Esophagus squamous epithelium (tissue), 5 donors: Measurements from ENCODE around the gene PHKA2. TPM values are rescaled to one million over a fixed set of nuclear protein-coding genes. Genes with fewer than 3 reads are reported as not detected.

ENCODE experiments used
- DNase-seq: peaks from one replicate; lab custom pipeline; 2025; lab: John Stamatoyannopoulos, UW
- H3K27ac ChIP-seq, 4 donors: fragments of 200-600 bp; sonication (generic); one replicate each; pipeline ENCODE4 v1.5.1; 2016 to 2019; ENCODE audit warnings: mild to moderate bottlenecking in 1 of 4
- H3K27me3 ChIP-seq, 4 donors: fragments of 200-600 bp; sonication (generic); 1 replicate in 3 of 4; 2 replicates in 1 of 4; pipeline versions ENCODE4 v1.5.1 to v1.6.0; 2017 to 2021; ENCODE audit warnings: antibody characterized with exemption in 1 of 4
- H3K36me3 ChIP-seq, 3 donors: fragments of 200-600 bp; sonication (generic); one replicate each; pipeline ENCODE4 v1.5.1; 2016 to 2019
- H3K4me1 ChIP-seq, 3 donors: fragments of 200-600 bp; sonication (generic); one replicate each; pipeline ENCODE4 v1.5.1; 2017 to 2019
- H3K4me3 ChIP-seq, 4 donors: fragments of 200-600 bp; sonication (generic); 1 replicate in 3 of 4; 2 replicates in 1 of 4; pipeline ENCODE4 v1.5.1; 2016 to 2019; ENCODE audit warnings: mild to moderate bottlenecking in 2 of 4, moderate library complexity in 1 of 4
- H3K9me3 ChIP-seq, 3 donors: fragments of 200-600 bp; sonication (generic); one replicate each; pipeline ENCODE4 v1.5.1; 2016 to 2019
- POLR2A ChIP-seq, 4 donors: fragments of 450-650 bp; IDR thresholded peaks; one replicate each; pipeline ENCODE4 v1.6.1; 2017; ENCODE audit warnings: antibody characterized with exemption in 4 of 4, mild to moderate bottlenecking in 4 of 4, moderate library complexity in 3 of 4
- WGBS, 2 donors: methylation state at CpG; one replicate each; pipeline ENCODE4 v1.1.5; 2018; 5-methylcytosine and 5-hydroxymethylcytosine counted together
- intact Hi-C: fragments of 100-400 bp; cut with DNase I; formaldehyde crosslinking; loops from one replicate; pipeline ENCODE4 v1.15.0; 2022
- total RNA-seq, 4 donors: library from RNA; depleted of rRNA; stranded (reverse); fragments of >200 nt; gene quantifications; one replicate each; pipeline ENCODE4 v1.1.0, GENCODE V29; 2016
- TF ChIP-seq, protein P1 (sequence below), 6 experiments: fragments of 450-650 bp in 4 of 6; fragments of 200-600 bp in 2 of 6; sonication (generic) in 2 of 6; IDR thresholded peaks; one replicate each; pipeline ENCODE4 v1.5.1; 2016 to 2019; ENCODE audit warnings: antibody characterized with exemption in 6 of 6, mild to moderate bottlenecking in 4 of 6, moderate library complexity in 4 of 6
- donor health status: DM: yes; HTN: yes; CAD: no.

The PHKA2 gene
- total RNA-seq, 4 donors from 2014 or later = 10.1 to 21.2 (median 13.5) TPM

DNA sequence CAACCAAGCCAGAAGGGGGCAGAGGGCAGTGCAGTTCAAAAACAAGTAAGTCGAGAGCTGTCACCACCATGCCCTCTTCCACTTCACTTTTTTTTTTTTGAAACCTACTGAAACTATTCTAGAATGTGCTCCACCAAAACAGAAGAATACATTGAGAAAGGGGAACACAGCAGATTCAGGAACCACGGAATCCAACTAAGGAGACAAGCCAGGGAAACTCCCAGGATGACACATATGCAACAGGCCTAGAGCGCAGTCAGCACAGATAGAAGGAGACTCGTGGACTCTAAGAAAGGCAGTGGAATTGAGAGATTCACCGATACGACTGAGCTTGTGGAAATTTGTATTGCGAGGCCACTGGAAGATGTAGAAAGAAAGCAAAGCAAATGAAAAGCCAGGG is 66.1 kb downstream of the PHKA2 start:
- TF ChIP-seq POLR2A (IDR thresholded peaks at IDR 0.05) = no peak
- TF ChIP-seq, protein P1, sequence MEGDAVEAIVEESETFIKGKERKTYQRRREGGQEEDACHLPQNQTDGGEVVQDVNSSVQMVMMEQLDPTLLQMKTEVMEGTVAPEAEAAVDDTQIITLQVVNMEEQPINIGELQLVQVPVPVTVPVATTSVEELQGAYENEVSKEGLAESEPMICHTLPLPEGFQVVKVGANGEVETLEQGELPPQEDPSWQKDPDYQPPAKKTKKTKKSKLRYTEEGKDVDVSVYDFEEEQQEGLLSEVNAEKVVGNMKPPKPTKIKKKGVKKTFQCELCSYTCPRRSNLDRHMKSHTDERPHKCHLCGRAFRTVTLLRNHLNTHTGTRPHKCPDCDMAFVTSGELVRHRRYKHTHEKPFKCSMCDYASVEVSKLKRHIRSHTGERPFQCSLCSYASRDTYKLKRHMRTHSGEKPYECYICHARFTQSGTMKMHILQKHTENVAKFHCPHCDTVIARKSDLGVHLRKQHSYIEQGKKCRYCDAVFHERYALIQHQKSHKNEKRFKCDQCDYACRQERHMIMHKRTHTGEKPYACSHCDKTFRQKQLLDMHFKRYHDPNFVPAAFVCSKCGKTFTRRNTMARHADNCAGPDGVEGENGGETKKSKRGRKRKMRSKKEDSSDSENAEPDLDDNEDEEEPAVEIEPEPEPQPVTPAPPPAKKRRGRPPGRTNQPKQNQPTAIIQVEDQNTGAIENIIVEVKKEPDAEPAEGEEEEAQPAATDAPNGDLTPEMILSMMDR (IDR thresholded peaks at IDR 0.05) = no peak
- H3K27ac ChIP-seq = no peak overlapping the region
- H3K4me3 ChIP-seq = no peak overlapping the region
- H3K4me1 ChIP-seq = no peaks in the 10 kb centered on the region
- H3K27me3 ChIP-seq = no peaks in the 10 kb centered on the region
- WGBS, 2 donors = 85 to 94% methylated on average over 7 of the region's 7 CpGs
- intact Hi-C loops = no loop called here
- DNase-seq = no peak
- peaks cover 0 to 53% (median 0%) of the 10 kb centered on the region in 3 donors for H3K36me3 ChIP-seq
- H3K9me3 ChIP-seq = peaks cover 0 to 8% (median 0%) of the 10 kb centered on the region in 3 donors

DNA sequence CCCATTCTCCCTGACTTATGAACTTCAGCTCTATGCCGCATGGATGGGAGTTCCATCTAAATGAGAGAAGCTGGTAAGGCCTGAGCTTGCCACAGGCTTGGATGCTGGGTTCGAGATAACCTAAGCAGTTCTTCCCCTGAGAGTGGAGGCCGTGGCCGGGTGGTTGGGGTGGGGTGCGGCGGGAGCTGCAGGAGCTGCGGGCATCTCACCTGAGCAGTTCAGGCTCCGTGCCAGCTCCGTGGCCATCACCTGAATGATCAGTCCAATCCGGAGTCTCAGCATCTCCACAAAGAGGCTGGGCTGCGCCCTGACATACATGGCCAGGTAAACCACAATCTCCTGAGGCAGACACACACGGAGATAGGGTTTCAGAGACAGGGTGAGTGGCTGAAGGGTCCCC is 77.6 kb downstream of the PHKA2 start:
- Histone ChIP-seq H3K4me3 (no peak overlapping the region), H3K9me3 (no peaks in the 10 kb centered on the region), H3K4me1 (no peaks in the 10 kb centered on the region), H3K27ac (no peak overlapping the region), H3K27me3 (no peaks in the 10 kb centered on the region), H3K36me3 (peaks cover 0 to 90% (median 0%) of the 10 kb centered on the region in 3 donors)
- intact Hi-C loops = no loop called here
- WGBS, 2 donors = 80 to 92% methylated on average over 2 of the region's 12 CpGs
- TF ChIP-seq, protein P1 (IDR thresholded peaks at IDR 0.05) = no peak
- no peak for TF ChIP-seq POLR2A (IDR thresholded peaks at IDR 0.05)
- no peak for DNase-seq

DNA sequence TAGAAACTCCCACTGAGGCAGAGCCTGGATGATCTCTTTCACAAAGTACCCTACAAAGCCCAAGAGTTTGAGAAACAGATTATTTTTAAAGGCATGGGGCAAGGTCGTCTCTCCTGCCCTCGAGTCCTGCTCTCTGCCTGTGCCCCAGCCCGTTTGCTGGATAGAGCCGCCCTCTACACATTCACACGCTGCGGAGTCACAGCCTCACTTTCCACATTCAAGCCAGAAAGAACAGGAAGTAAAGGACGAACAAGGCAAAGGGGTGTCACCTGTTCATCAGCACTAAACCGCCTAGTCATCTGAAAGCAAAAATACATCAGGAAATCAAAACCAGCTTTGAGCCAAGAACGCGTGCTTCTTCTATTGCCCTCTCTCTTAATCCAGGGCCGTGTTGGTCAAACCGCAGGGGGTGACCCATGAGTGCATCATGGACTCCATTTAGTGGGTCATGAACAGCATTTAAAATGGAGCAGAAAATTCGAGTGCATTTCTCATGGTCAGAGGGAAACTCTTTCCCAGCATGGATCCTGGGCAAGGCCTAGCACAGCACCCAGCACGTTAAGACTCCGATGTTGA is 83.4 kb downstream of the PHKA2 start:
- Histone ChIP-seq H3K27me3 (no peaks in the 10 kb centered on the region), H3K9me3 (no peaks in the 10 kb centered on the region), H3K4me3 (no peak overlapping the region), H3K27ac (no peak overlapping the region), H3K4me1 (peaks cover 0 to 11% (median 5%) of the 10 kb centered on the region in 3 donors), H3K36me3 (peaks cover 0 to 62% (median 0%) of the 10 kb centered on the region in 3 donors)
- WGBS, 2 donors = 54 to 78% methylated on average over 7 to 15 of the region's 15 CpGs
- intact Hi-C loops = no loop called here
- TF ChIP-seq, protein P1 (IDR thresholded peaks at IDR 0.05) = no peak
- TF ChIP-seq POLR2A (IDR thresholded peaks at IDR 0.05) = no peak
- no peak for DNase-seq

DNA sequence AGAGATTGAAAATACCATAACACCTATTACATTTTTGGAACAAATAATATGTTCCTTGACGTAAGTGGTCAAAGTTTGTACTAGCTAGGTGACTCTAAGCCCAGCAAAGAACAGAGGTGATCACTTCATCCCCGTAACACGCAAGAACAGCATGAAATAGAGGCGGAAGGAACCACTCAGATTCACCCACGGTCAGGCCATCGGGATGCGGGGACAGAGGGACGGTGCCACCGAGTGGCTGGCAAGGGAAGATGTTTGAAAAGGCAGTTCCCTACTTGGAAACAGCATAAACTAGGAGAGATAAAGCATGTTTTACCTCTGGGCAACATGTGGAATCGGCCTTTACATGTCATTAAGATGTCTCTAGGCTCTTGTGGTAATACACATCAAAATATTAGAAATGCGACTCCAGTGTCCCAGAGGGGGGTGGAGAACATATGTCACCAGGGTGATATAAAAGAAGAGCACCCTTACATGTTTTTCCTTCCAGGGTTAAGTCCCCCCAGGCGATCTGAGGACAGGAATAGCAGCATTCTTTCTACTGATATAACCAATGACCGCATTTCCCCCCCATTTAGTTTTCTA is 84.0 kb downstream of the PHKA2 start:
- DNase-seq = no peak
- WGBS, 2 donors = 43 to 68% methylated on average over 5 to 13 of the region's 13 CpGs
- Histone ChIP-seq H3K36me3 (peaks cover 0 to 56% (median 0%) of the 10 kb centered on the region in 3 donors), H3K4me1 (peaks cover 0 to 17% (median 5%) of the 10 kb centered on the region in 3 donors), H3K4me3 (no peak overlapping the region), H3K27ac (no peak overlapping the region), H3K27me3 (no peaks in the 10 kb centered on the region), H3K9me3 (no peaks in the 10 kb centered on the region)
- TF ChIP-seq, protein P1 (IDR thresholded peaks at IDR 0.05) = no peak
- no peak for TF ChIP-seq POLR2A (IDR thresholded peaks at IDR 0.05)
- intact Hi-C loops = no loop called here

DNA sequence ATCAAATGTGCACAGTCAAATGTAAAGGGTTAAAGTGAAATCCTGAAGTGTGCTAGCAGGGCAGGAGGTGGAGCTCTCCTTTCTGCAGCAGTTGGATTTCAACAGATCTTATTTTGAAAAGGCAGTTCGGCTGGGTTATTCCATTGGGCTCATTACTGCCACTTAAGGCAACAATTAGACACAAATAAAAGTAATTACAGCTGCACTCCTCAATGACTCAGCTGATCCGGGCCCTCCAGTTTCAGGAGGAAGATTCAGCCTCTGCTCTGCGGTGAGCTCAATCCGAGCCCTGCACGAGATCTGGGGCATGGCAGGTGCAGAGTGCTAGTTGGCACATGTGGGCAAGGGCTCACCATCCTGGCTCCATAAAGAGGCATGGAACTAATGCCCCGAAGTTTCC is 85.4 kb downstream of the PHKA2 start:
- DNase-seq = no peak
- Histone ChIP-seq H3K36me3 (peaks cover 0 to 55% (median 0%) of the 10 kb centered on the region in 3 donors), H3K27ac (no peak overlapping the region), H3K27me3 (no peaks in the 10 kb centered on the region), H3K4me1 (peaks cover 0 to 24% (median 5%) of the 10 kb centered on the region in 3 donors), H3K9me3 (no peaks in the 10 kb centered on the region), H3K4me3 (no peak overlapping the region)
- WGBS, 2 donors = 38 to 79% methylated on average over 3 to 4 of the region's 6 CpGs
- TF ChIP-seq, protein P1 (IDR thresholded peaks at IDR 0.05) = no peak
- TF ChIP-seq POLR2A (IDR thresholded peaks at IDR 0.05) = no peak
- intact Hi-C loops = no loop called here
